Measurements from ENCODE around the gene GJD3.

GJD3 gene

GRCh38 chr17:40338058-40338457 is 26.5 kb downstream of the GJD3 start:
- DNase-seq, result no peak

- no peak for DNase-seq
Measured at GRCh38 chr17:40337351-40337750, 27.2 kb downstream of the GJD3 start.

- DNase-seq, result no peak
Measured at GRCh38 chr17:40335620-40336019, 28.9 kb downstream of the GJD3 start.

GRCh38 chr17:40333781-40334448 is 30.6 kb downstream of the GJD3 start:
- DNase-seq, result no peak

DNA sequence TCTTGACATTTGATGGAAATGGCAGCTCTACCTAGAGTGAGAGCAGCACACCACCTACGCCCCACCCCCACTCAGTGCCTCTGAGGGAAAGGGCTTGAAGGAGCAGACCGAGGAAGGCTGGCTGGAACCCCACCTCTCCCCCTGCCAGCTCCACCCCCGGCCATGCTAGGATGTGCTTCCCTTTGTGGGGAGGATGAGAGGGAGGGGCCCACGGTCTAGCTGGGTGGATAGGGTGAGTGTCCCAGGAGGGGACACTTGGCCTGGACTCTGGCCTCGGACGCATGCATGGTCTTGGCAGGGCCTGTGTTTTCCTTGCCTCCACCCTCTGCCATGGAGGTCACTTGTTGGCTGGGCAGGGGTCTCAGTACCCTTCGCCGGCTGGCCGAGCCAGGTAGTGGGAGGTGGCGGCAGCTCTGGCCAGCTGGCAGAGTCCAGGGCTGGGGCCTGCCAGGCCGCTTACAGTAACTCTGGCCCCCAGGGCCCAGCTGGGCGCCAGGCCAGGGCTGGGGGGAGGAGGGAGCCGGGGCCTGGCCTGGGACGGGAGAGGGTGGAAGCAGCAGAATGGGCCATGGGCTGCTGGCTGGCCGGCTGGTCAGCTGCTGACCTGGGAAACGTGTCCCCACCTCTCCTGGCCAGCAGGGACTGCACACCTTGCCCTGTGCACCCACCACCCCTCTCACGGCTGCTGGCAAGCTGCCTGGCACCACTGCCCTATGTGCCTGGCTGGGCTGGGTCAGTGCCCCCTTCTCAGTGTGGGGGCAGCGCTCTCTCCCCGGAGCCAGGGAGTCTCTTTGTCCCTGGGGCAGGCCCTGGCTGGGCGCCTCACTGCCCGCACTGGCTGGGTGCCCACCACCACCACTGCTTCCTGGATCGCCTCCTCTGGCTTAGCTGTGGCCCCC is 32.5 kb downstream of the GJD3 start:
- no peak for DNase-seq

GRCh38 chr17:40330850-40331470 is 33.6 kb downstream of the GJD3 start:
- no peak for DNase-seq

DNA sequence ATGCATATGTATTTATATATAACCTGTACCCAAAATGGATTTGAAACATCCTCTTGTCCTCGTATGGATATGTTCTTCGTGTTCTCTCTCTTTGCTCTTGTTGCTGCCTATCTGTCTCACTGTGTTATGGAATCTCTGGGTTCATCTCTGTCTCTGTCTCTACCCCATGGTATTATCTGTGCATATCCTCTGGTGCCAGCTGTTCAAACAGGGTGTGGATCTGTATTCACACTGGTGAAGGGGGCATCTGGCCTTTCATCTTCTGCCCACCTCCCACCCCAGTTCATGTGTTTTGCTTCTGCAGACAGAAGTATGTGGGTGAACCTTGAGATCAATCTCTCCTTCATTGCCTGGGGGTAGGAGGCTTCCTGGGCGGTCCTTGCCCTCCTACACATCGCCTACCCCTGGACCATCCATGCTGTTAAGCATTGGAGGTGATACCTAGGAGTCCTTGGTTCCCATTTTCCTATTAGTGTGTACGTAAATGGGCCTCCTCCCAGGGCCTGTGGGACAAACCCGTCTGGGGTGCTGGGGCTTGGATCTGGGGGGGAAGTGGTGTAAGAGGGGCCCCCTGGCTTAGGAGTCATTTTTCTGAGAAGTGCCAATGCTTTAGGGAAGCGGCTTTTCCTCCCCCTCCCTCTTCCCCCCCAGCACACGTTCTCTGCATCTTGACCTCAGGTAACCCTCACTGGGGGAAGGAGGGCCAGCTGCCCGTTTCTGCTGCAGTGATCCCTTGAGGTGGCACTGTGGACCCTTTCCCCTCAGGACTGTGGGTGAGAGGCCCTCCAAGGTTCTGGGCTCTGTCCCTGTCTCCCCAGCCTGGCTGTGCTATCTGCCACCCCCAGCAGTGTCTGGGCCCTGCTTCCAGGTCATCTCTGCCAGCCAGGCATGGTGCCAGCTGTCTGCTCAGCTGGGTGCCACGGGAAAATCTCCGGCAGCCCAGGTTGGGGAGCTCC is 34.4 kb downstream of the GJD3 start:
- DNase-seq, result peak; percentile 61

DNA sequence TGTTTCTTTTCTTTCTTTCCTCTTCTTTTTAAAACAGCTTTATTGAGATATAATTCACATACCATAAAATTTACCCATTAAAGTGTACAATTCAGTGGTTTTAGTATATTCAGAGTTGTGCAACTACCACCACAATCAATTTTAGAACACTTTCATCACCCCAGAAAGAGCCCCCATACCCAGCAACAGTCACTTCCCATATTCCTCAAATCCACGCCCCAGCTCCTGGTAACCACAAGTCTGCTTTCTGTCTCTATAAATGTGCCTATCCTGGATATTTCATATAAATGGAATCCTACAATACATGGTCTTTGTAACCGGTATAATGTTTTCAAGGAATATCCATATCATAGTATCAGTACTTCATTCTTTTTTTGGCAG is 36.2 kb downstream of the GJD3 start:
- no peak for DNase-seq

- no peak for DNase-seq
Measured at GRCh38 chr17:40327735-40328385, 36.7 kb downstream of the GJD3 start.

- DNase-seq, result no peak
Measured at GRCh38 chr17:40327244-40327729, 37.2 kb downstream of the GJD3 start.

DNA sequence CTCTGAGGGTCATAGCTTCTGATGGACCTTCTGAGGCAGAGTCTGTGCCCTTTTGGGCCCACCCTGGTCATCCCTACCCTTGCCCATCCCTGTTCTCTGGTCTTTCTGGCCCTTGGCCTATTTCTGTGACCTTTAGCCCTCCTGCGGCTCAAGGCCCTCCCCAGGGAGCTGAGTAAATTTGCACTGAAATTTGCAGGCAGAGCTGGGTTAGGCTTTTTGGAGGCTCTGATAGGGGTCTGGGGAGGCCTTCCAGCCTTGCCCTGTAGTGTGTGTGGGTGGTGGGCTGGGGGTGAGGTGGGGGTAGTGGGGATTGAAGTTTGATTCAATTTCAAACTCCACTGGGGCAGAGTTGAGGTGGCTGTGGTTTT is 37.7 kb downstream of the GJD3 start:
- DNase-seq, result no peak

- DNase-seq, result no peak
Measured at GRCh38 chr17:40326014-40326831, 38.3 kb downstream of the GJD3 start.

DNA sequence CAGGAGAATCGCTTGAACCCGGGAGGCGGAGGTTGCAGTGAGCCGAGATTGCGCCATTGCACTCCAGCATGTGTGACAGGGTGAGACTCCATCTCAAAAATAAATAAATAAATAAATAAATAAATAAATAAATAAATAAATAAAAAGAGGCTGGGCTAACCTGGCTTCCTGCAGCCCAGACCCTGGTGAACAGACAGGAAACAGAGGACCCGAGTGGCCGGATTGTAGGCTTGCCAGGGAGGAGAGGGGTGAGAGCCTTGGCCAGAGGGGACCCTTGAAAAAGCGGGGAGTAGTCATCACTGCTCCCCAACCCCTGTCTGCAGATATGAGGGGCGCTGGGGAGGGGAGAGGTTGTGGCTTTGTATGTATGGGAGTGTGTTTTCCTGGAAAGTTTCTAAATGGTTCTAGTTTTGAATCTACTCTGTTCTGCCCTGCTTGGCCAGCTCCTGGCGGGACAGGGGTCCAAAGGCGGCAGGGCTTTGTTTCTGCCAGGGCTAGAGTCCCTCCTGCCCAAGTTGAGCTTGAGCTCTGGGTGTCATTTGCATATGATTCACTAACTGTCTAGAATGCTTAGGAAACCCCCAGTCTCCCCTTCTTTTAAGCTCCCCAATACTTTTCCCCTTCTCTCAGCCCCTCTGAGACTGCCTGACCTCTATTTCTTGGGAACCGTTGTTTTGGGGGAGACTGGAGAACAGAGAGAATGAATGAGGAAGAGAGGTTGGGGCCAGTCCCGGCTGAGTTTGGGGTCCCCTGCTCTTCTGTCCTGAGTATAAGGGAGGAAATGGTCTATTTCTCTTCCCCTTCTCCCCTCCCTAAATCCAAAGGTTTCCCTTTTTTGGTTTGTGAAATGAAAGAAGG is 39.2 kb downstream of the GJD3 start:
- DNase-seq, result no peak

- no peak for DNase-seq
Measured at GRCh38 chr17:40323391-40324381, 40.9 kb downstream of the GJD3 start.

- peak; percentile 29 for DNase-seq
Measured at GRCh38 chr17:40322358-40323315, 41.9 kb downstream of the GJD3 start.

DNA sequence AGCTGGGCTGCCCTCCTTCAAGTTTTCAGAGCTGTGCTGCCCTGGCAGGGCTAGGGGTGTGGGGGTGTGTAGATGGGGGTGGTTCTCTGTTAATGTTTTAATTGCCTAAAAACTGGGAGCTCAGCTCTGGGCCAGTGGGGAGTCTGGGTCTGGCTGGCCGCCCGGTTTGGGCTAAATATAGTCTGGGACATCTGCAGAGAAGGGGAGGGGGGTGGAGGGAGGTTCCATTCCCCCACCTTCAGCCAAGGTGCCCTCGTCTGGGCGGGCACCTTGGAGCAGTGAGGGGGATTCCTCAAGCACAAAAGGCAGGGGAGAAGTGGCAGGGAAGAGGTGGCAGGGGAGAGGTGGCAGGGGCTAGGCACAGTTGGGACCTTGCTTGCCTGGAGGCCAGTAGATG is 42.6 kb downstream of the GJD3 start:
- peak; percentile 75 for DNase-seq

GRCh38 chr17:40321524-40321929 is 43.0 kb downstream of the GJD3 start:
- DNase-seq, result peak; percentile 74

All from COR-L47 (cell line).